Ectodermal cell (in vitro differentiated cells): ENCODE results near the gene LEPROT.

Source experiments
- H3K27ac ChIP-seq: 2 replicates; pipeline ENCODE4 v1.7.0; 2013; ENCODE audit warnings: mild to moderate bottlenecking, low read depth, low read length; ENCODE audit not compliant: insufficient read depth, poor library complexity, severe bottlenecking
- H3K27me3 ChIP-seq: 2 replicates; pipeline ENCODE4 v1.7.0; 2013; ENCODE audit warnings: mild to moderate bottlenecking, low read length; ENCODE audit not compliant: insufficient read depth, control insufficient read depth, poor library complexity, severe bottlenecking
- H3K36me3 ChIP-seq: one replicate; pipeline ENCODE4 v1.7.0; 2013; ENCODE audit warnings: low read length; ENCODE audit not compliant: control insufficient read depth, insufficient read depth
- H3K4me1 ChIP-seq: one replicate; pipeline ENCODE4 v1.7.0; 2013; ENCODE audit warnings: low read length; ENCODE audit not compliant: control insufficient read depth, insufficient read depth
- H3K4me3 ChIP-seq: 2 replicates; pipeline ENCODE4 v1.7.0; 2013; ENCODE audit warnings: low read depth, low read length, control low read depth; ENCODE audit not compliant: insufficient read depth
- H3K9me3 ChIP-seq: 2 replicates; pipeline ENCODE4 v1.7.0; 2013; ENCODE audit warnings: mild to moderate bottlenecking, low read length, moderate library complexity; ENCODE audit not compliant: control insufficient read depth
- WGBS, 2 experiments: methylation state at CpG; one replicate each; pipeline ENCODE4 v1.1.7; 2013; ENCODE audit warnings: missing lambda C conversion rate in 2 of 2; 5-methylcytosine and 5-hydroxymethylcytosine counted together

Gene LEPROT

GRCh38 chr1:65409816-65410326 is 10.6 kb upstream of the LEPROT start:
- 91 to 92% methylated on average over 3 to 4 of the region's 4 CpGs for WGBS, 2 experiments
- no peaks in the 10 kb centered on the region for H3K36me3 ChIP-seq
- H3K27ac ChIP-seq, result no peak overlapping the region

GRCh38 chr1:65412256-65412983 is 8.0 kb upstream of the LEPROT start:
- H3K4me3 ChIP-seq, result no peak overlapping the region
- H3K36me3 ChIP-seq, result no peaks in the 10 kb centered on the region
- no peak overlapping the region for H3K27ac ChIP-seq
- 87 to 94% methylated on average over 4 of the region's 4 CpGs for WGBS, 2 experiments
- H3K27me3 ChIP-seq, result no peaks in the 10 kb centered on the region
- H3K9me3 ChIP-seq, result no peaks in the 10 kb centered on the region
- H3K4me1 ChIP-seq, result no peaks in the 10 kb centered on the region

More at GRCh38 chr1:65409816-65410326, 10.6 kb upstream of the LEPROT start:
- Histone ChIP-seq H3K27me3 (no peaks in the 10 kb centered on the region), H3K4me3 (no peak overlapping the region), H3K9me3 (no peaks in the 10 kb centered on the region), H3K4me1 (no peaks in the 10 kb centered on the region)

GRCh38 chr1:65412984-65413375 is 7.5 kb upstream of the LEPROT start:
- H3K4me3 ChIP-seq, result no peak overlapping the region
- H3K9me3 ChIP-seq, result no peaks in the 10 kb centered on the region
- H3K27me3 ChIP-seq, result no peaks in the 10 kb centered on the region
- no peak overlapping the region for H3K27ac ChIP-seq
- no peaks in the 10 kb centered on the region for H3K4me1 ChIP-seq
- no peaks in the 10 kb centered on the region for H3K36me3 ChIP-seq
- WGBS, 2 experiments, result 89 to 100% methylated on average over 3 of the region's 3 CpGs

- Histone ChIP-seq H3K9me3 (no peaks in the 10 kb centered on the region), H3K4me1 (peaks cover 4% of the 10 kb centered on the region), H3K4me3 (no peak overlapping the region), H3K27ac (no peak overlapping the region), H3K27me3 (no peaks in the 10 kb centered on the region), H3K36me3 (no peaks in the 10 kb centered on the region)
- WGBS, 2 experiments, result 100% methylated on average over 1 of the region's 4 CpGs; no CpG with 5 or more reads in 1 of the 2 experiments
Observed at GRCh38 chr1:65414538-65414937, 5.9 kb upstream of the LEPROT start.

GRCh38 chr1:65416767-65417166 is 3.7 kb upstream of the LEPROT start:
- WGBS, 2 experiments, result 93 to 100% methylated on average over 1 of the region's 1 CpG
- peaks cover 5% of the 10 kb centered on the region for H3K4me1 ChIP-seq
- H3K4me3 ChIP-seq, result no peak overlapping the region
- H3K27me3 ChIP-seq, result no peaks in the 10 kb centered on the region
- H3K27ac ChIP-seq, result no peak overlapping the region
- no peaks in the 10 kb centered on the region for H3K9me3 ChIP-seq
- no peaks in the 10 kb centered on the region for H3K36me3 ChIP-seq

GRCh38 chr1:65417729-65418128 is 2.7 kb upstream of the LEPROT start:
- H3K27ac ChIP-seq, result no peak overlapping the region

GRCh38 chr1:65418522-65419185 is 1.8 kb upstream of the LEPROT start:
- no peaks in the 10 kb centered on the region for H3K9me3 ChIP-seq
- no peak overlapping the region for H3K27ac ChIP-seq
- WGBS, 2 experiments, result 95 to 100% methylated on average over 3 to 4 of the region's 4 CpGs
- no peak overlapping the region for H3K4me3 ChIP-seq
- no peaks in the 10 kb centered on the region for H3K36me3 ChIP-seq
- no peaks in the 10 kb centered on the region for H3K27me3 ChIP-seq
- H3K4me1 ChIP-seq, result peaks cover 8% of the 10 kb centered on the region

More at GRCh38 chr1:65417729-65418128, 2.7 kb upstream of the LEPROT start:
- no peaks in the 10 kb centered on the region for H3K9me3 ChIP-seq
- no peak overlapping the region for H3K4me3 ChIP-seq
- H3K36me3 ChIP-seq, result no peaks in the 10 kb centered on the region
- H3K27me3 ChIP-seq, result no peaks in the 10 kb centered on the region
- WGBS, 2 experiments, result 82 to 95% methylated on average over 1 to 2 of the region's 2 CpGs
- H3K4me1 ChIP-seq, result peaks cover 8% of the 10 kb centered on the region

- no peaks in the 10 kb centered on the region for H3K27me3 ChIP-seq
- WGBS, 2 experiments, result 1% methylated on average over 50 to 52 of the region's 52 CpGs
Observed at GRCh38 chr1:65419681-65420589, 533 bp upstream of the LEPROT start.

GRCh38 chr1:65421351-65422025 is 1.0 kb downstream of the LEPROT start:
- 30 to 34% methylated on average over 8 to 13 of the region's 13 CpGs for WGBS, 2 experiments
- peaks cover 8% of the 10 kb centered on the region for H3K36me3 ChIP-seq
- H3K27me3 ChIP-seq, result no peaks in the 10 kb centered on the region

More at GRCh38 chr1:65419681-65420589, 533 bp upstream of the LEPROT start:
- no peaks in the 10 kb centered on the region for H3K9me3 ChIP-seq
- H3K36me3 ChIP-seq, result no peaks in the 10 kb centered on the region
- peak overlapping the region; percentile 96 for H3K27ac ChIP-seq
- H3K4me1 ChIP-seq, result peaks cover 8% of the 10 kb centered on the region
- H3K4me3 ChIP-seq, result peak overlapping the region; percentile 70

More at GRCh38 chr1:65421351-65422025, 1.0 kb downstream of the LEPROT start:
- peak overlapping the region; percentile 70 for H3K4me3 ChIP-seq
- peaks cover 8% of the 10 kb centered on the region for H3K4me1 ChIP-seq
- H3K9me3 ChIP-seq, result no peaks in the 10 kb centered on the region
- H3K27ac ChIP-seq, result peak overlapping the region; percentile 96
